Measurements from ENCODE around the gene AMN1.

Gene AMN1

DNA sequence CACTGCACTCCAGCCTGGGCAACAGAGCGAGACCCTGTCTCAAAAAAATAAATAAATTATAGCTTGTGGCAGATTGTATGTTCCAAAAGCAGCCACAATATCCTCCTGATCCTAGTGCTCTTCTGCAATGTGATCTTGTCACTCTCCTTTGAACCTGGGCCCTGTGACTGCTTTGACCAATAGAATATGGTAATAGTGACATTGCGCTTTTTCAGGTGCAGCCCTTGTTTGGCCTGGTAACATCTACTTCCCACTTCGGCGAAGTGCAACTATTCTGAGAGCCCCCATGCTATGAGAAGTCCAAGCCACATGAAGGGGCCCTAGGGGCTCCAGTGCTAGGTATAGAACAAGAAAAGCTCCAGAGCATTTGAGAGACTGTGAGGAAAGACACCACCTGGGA lies 106.8 kb downstream of the AMN1 start:
- no peak for DNase-seq (ENCODE audit: low spot score in 2 of 2)
- Mint-ChIP-seq H3K9me3 (no peaks in the 10 kb centered on the region), H3K4me1 (no peaks in the 10 kb centered on the region), H3K4me3 (no peak overlapping the region), H3K27ac (no peak overlapping the region), H3K27me3 (no peaks in the 10 kb centered on the region), H3K36me3 (no peaks in the 10 kb centered on the region)
- ATAC-seq (ENCODE audit: low read depth) = no peak
